IPS DF 6.9 (cell line): ENCODE results near the gene AVP.
A peak's percentile ranks its signal among the peaks of the same experiment; 100 is the strongest.
"Not testable (repeated sequence)": the region's sequence is repeated elsewhere in the genome, so short reads cannot be mapped to it uniquely, and the experiment has no call there.

Experiments used
- DNase-seq: peaks from one replicate; pipeline ENCODE4 v3.0.0-alpha.2; 2013; ENCODE audit warnings: low read depth, low spot score
- H3K27ac ChIP-seq: one replicate; pipeline ENCODE4 v1.5.1; 2013; ENCODE audit warnings: low read length, control low read depth
- H3K27me3 ChIP-seq: 2 replicates; pipeline ENCODE4 v1.6.1; 2013; ENCODE audit warnings: mild to moderate bottlenecking, low read length; ENCODE audit not compliant: control insufficient read depth, insufficient read depth
- H3K36me3 ChIP-seq: 2 replicates; pipeline ENCODE4 v1.6.1; 2013; ENCODE audit warnings: low read length; ENCODE audit not compliant: control insufficient read depth, insufficient read depth
- H3K4me1 ChIP-seq: 2 replicates; pipeline ENCODE4 v1.6.1; 2013; ENCODE audit warnings: low read length; ENCODE audit not compliant: control insufficient read depth, insufficient read depth
- H3K4me3 ChIP-seq: 2 replicates; pipeline ENCODE4 v1.5.1; 2013; ENCODE audit warnings: mild to moderate bottlenecking, low read length
- H3K9me3 ChIP-seq: 2 replicates; pipeline ENCODE4 v1.6.1; 2013; ENCODE audit warnings: low read length, inconsistent platforms; ENCODE audit not compliant: control insufficient read depth, insufficient read depth
- WGBS: extraction: QIAGEN DNeasy Blood & Tissue Kit; methylation state at CpG from one replicate; pipeline ENCODE4 v1.1.7; 2013; ENCODE audit warnings: mixed read lengths, missing lambda C conversion rate; ENCODE audit not compliant: insufficient read length, insufficient coverage; 5-methylcytosine and 5-hydroxymethylcytosine counted together

The AVP gene

GRCh38 chr20:3082955-3083952, 1.3 kb downstream of the AVP start:
- Histone ChIP-seq H3K36me3 (no peaks in the 10 kb centered on the region; the same call in 1 of the 2 replicates), H3K4me1 (peaks cover 7% of the 10 kb centered on the region), H3K27ac (no peak overlapping the region), H3K9me3 (no peaks in the 10 kb centered on the region), H3K27me3 (peaks cover 23% of the 10 kb centered on the region), H3K4me3 (peak overlapping the region; percentile 31; the same call in 1 of the 2 replicates)
- no peak for DNase-seq
- WGBS: no CpG with 5 or more reads among the region's 76 CpGs

GRCh38 chr20:3082306-3082951, 2.1 kb downstream of the AVP start:
- no peaks in the 10 kb centered on the region for H3K9me3 ChIP-seq
- H3K27me3 ChIP-seq: peaks cover 23% of the 10 kb centered on the region
- H3K27ac ChIP-seq: no peak overlapping the region
- DNase-seq: no peak
- no CpG with 5 or more reads among the region's 71 CpGs for WGBS
- H3K4me1 ChIP-seq: peaks cover 7% of the 10 kb centered on the region
- H3K36me3 ChIP-seq: no peaks in the 10 kb centered on the region; the same call in 1 of the 2 replicates
- peak overlapping the region; percentile 15; the same call in 1 of the 2 replicates for H3K4me3 ChIP-seq

- no peak for DNase-seq
- peaks cover 7% of the 10 kb centered on the region for H3K4me1 ChIP-seq
- H3K4me3 ChIP-seq: no peak overlapping the region
- no peaks in the 10 kb centered on the region; the same call in 1 of the 2 replicates for H3K36me3 ChIP-seq
- no peak overlapping the region for H3K27ac ChIP-seq
- no peaks in the 10 kb centered on the region for H3K9me3 ChIP-seq
- no CpG with 5 or more reads among the region's 11 CpGs for WGBS
- H3K27me3 ChIP-seq: peaks cover 23% of the 10 kb centered on the region
These were observed 2.9 kb downstream of the AVP start for GRCh38 chr20:3081641-3082040.

DNA sequence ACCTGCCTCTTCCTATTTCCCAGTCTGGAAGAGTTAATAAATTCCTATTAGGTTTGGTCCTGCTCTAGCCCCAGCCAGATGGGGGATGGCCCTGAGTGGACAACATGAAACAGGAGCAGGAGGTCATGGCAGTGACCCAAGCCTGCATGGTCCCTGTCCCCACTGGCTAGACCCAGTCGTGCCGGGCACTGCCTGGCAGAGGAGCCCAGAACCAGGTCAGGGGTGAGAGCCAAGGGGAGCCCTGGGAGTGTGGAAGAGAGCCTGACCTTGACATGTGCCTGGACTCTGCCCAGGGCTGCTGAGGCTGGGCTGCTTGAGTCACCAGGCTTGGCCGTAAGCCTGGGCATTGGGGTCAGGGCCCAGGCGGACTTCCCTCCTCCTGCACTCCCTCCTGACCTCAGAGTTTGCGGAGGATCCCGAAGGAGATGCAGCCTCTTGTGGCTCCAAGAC, 3.6 kb downstream of the AVP start:
- DNase-seq: no peak
- no peaks in the 10 kb centered on the region for H3K9me3 ChIP-seq
- peaks cover 7% of the 10 kb centered on the region for H3K4me1 ChIP-seq
- H3K4me3 ChIP-seq: no peak overlapping the region
- H3K27ac ChIP-seq: no peak overlapping the region
- H3K27me3 ChIP-seq: peaks cover 23% of the 10 kb centered on the region
- no peaks in the 10 kb centered on the region; the same call in 1 of the 2 replicates for H3K36me3 ChIP-seq
- WGBS: no CpG with 5 or more reads among the region's 6 CpGs

DNA sequence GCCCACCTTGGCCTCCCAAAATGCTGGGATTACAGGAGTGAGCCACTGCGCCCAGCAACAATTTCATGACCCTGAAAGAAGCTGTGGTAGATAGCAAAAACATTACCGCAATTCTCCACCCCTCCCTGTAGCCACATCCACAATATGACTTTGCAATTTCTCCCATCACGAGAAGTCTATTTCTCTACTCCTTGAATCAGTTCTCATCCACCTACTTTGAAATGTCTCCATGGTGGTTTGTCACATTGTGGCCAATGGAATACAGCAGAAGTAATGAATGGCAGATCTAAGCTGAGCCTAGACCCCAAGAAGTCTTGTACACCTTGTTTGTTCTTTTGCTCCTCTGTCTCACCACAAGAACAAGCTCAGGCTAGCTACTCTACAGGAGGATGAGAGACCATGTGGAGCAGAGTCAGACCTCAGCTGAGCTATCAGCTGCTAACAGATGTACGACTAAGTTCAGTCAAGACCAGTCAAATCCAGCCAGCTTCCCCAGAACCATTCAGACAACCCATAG, 6.8 kb downstream of the AVP start:
- no peak for DNase-seq
- no peak overlapping the region for H3K4me3 ChIP-seq
- no peak overlapping the region for H3K27ac ChIP-seq
- no peaks in the 10 kb centered on the region for H3K9me3 ChIP-seq
- H3K4me1 ChIP-seq: no peaks in the 10 kb centered on the region
- peaks cover 19% of the 10 kb centered on the region for H3K27me3 ChIP-seq
- no peaks in the 10 kb centered on the region for H3K36me3 ChIP-seq
- WGBS: no CpG with 5 or more reads among the region's 4 CpGs

- WGBS: no CpG with 5 or more reads among the region's 6 CpGs
- H3K4me3 ChIP-seq, H3K27ac ChIP-seq, H3K4me1 ChIP-seq, DNase-seq, H3K9me3 ChIP-seq, H3K36me3 ChIP-seq: not testable (repeated sequence)
- H3K27me3 ChIP-seq: peaks cover 13% of the 10 kb centered on the region; the same call in 1 of the 2 replicates
These were observed 9.2 kb downstream of the AVP start for GRCh38 chr20:3075315-3075714.

GRCh38 chr20:3074812-3075211, 9.7 kb downstream of the AVP start:
- WGBS: no CpG with 5 or more reads among the region's 6 CpGs
- peaks cover 4% of the 10 kb centered on the region; the same call in 1 of the 2 replicates for H3K36me3 ChIP-seq

DNA sequence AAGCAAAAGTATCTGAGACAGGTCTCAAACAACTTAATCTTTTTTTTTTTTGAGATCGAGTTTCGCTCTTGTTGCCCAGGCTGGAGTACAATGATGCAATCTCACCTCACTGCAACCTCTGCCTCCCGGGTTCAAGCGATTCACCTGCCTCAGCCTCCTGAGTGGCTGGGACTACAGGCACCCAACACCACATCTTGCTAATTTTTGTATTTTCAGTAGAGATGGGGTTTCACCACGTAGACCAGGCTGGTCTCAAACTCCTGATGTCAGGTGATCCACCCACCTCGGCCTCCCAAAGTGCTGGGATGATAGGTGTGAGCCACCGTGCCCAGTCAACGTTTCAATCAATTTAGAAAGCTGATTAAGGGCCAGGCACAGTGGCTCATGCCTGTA, 11.3 kb downstream of the AVP start:
- not testable (repeated sequence) for H3K4me1 ChIP-seq
- peaks cover 13% of the 10 kb centered on the region; the same call in 1 of the 2 replicates for H3K27me3 ChIP-seq

More at GRCh38 chr20:3074812-3075211, 9.7 kb downstream of the AVP start:
- no peak overlapping the region for H3K4me3 ChIP-seq
- no peak for DNase-seq
- peaks cover 13% of the 10 kb centered on the region; the same call in 1 of the 2 replicates for H3K27me3 ChIP-seq
- H3K4me1 ChIP-seq: peaks cover 3% of the 10 kb centered on the region
- H3K9me3 ChIP-seq: no peaks in the 10 kb centered on the region
- no peak overlapping the region for H3K27ac ChIP-seq

GRCh38 chr20:3072530-3073250, 11.8 kb downstream of the AVP start:
- WGBS: no CpG with 5 or more reads among the region's 22 CpGs
- H3K4me3 ChIP-seq: no peak overlapping the region
- DNase-seq: no peak
- H3K36me3 ChIP-seq: peaks cover 4% of the 10 kb centered on the region; the same call in 1 of the 2 replicates
- H3K9me3 ChIP-seq: no peaks in the 10 kb centered on the region
- no peak overlapping the region for H3K27ac ChIP-seq
- peaks cover 13% of the 10 kb centered on the region for H3K27me3 ChIP-seq
- H3K4me1 ChIP-seq: peaks cover 3% of the 10 kb centered on the region

More for the DNA sequence above, 11.3 kb downstream of the AVP start:
- not testable (repeated sequence) for H3K4me3 ChIP-seq, H3K27ac ChIP-seq, DNase-seq, H3K9me3 ChIP-seq, H3K36me3 ChIP-seq
- WGBS: no CpG with 5 or more reads among the region's 8 CpGs
